K562 (cell line): ENCODE measurements around the gene TMEM270.

Experiments
- BCLAF1 ChIP-seq, 2 experiments: fragments of 450-650 bp in 1 of 2; IDR thresholded peaks; 2 replicates each; pipeline ENCODE4 v1.6.1; 2011 to 2017; ENCODE audit warnings: low read depth in 2 of 2, antibody characterized with exemption in 1 of 2, borderline replicate concordance in 1 of 2, low read length in 1 of 2, mild to moderate bottlenecking in 1 of 2, mixed read lengths in 1 of 2; ENCODE audit not compliant: control insufficient read depth in 1 of 2
- BRD4 ChIP-seq: fragments of 200-600 bp; sonication (generic); IDR thresholded peaks from 2 replicates; pipeline ENCODE4 v1.6.1; 2017; ENCODE audit warnings: inconsistent platforms
- CC2D1A ChIP-seq: fragments of 450-650 bp; IDR thresholded peaks from 2 replicates; pipeline ENCODE4 v1.6.1; 2017; ENCODE audit warnings: mild to moderate bottlenecking
- CTCF ChIP-seq, 3 experiments: IDR thresholded peaks in 2 of 3; conservative IDR thresholded peaks in 1 of 3; 2 replicates each; pipeline ENCODE4 v1.5.1; 2011 to 2012; ENCODE audit warnings: low read length in 3 of 3, mild to moderate bottlenecking in 3 of 3, control low read depth in 2 of 3, improper control_type of control experiment in 1 of 3, inconsistent platforms in 1 of 3, low read depth in 1 of 3, mixed read lengths in 1 of 3, moderate library complexity in 1 of 3; ENCODE audit not compliant: insufficient read depth in 2 of 3
- DPF2 ChIP-seq: fragments of 450-650 bp; IDR thresholded peaks from 2 replicates; pipeline ENCODE4 v1.6.1; 2016
- HDAC2 ChIP-seq: fragments of 450-650 bp; IDR thresholded peaks from 2 replicates; pipeline ENCODE4 v1.6.1; 2016; ENCODE audit warnings: mild to moderate bottlenecking
- KAT7 ChIP-seq: sonication (generic); formaldehyde crosslinking; IDR thresholded peaks from 2 replicates; pipeline ENCODE4 v1.8.0; 2022; ENCODE audit warnings: missing genetic modification reagents, mild to moderate bottlenecking, borderline replicate concordance
- NFE2L1 ChIP-seq: fragments of 450-650 bp; IDR thresholded peaks from 2 replicates; pipeline ENCODE4 v1.6.1; 2016; ENCODE audit warnings: missing genetic modification characterization, low read depth, mild to moderate bottlenecking, missing compliant biosample characterization, moderate library complexity, borderline replicate concordance
- STAT6 ChIP-seq: sonication (generic); formaldehyde crosslinking; IDR thresholded peaks from 2 replicates; pipeline ENCODE4 v1.8.1; 2023; ENCODE audit warnings: mild to moderate bottlenecking, missing genetic modification reagents
- WHSC1 ChIP-seq: IDR thresholded peaks from one replicate; pipeline ENCODE4 v1.6.1; 2012; ENCODE audit warnings: low read length, control low read depth, inconsistent platforms

- TF ChIP-seq BCLAF1 (IDR thresholded peaks at IDR 0.05; ENCODE audit: borderline replicate concordance in 1 of 2, control insufficient read depth in 1 of 2, low read depth in 2 of 2, low read length in 1 of 2) (no peak), CC2D1A (no peak), WHSC1 (no peak), DPF2 (no peak), BRD4 (no peak), HDAC2 (no peak), CTCF (IDR thresholded peaks at IDR 0.05 in 2 of 3, conservative IDR thresholded peaks at IDR 0.05 in 1 of 3; ENCODE audit: insufficient read depth in 2 of 3, low read depth in 1 of 3, low read length in 3 of 3) (peak; percentile 29 to 36 (median 34); a peak in 5 of 6 replicates), STAT6 (CRISPR knock-in tag) (0 out of 2 replicates have a peak, but pooled peaks have one; percentile 45), NFE2L1 (tag) (no peak), KAT7 (CRISPR knock-in tag) (no peak)
Measured at GRCh38 chr7:73891178-73891885, 30.4 kb downstream of the TMEM270 start.
